Heart right ventricle (tissue), 16 donors: ENCODE data around the gene NARS2. TPM values are rescaled to one million over a fixed set of nuclear protein-coding genes. Genes with fewer than 3 reads are reported as not detected.

Experiments
- ATAC-seq, 8 donors: fragments of 200-7000 bp; cut with Tn5 transposase; one replicate each; pipeline ENCODE4 v1.9.1; 2020; ENCODE audit warnings: mild to moderate bottlenecking in 8 of 8, moderate library complexity in 8 of 8, moderate number of reproducible peaks in 1 of 8
- DNase-seq, 2 donors: peaks; one replicate each; pipeline ENCODE4 v3.0.0-alpha.2; 2020
- H3K27ac ChIP-seq, 10 donors: fragments of 200-600 bp; sonication (generic) in 2 of 10; one replicate each; pipeline versions ENCODE4 v1.5.0 to v1.8.0; 2020 to 2022; ENCODE audit warnings: mild to moderate bottlenecking in 3 of 10
- H3K27me3 ChIP-seq, 7 donors: fragments of 200-600 bp; one replicate each; pipeline ENCODE4 v1.8.0; 2021 to 2022; ENCODE audit warnings: mild to moderate bottlenecking in 2 of 7
- H3K36me3 ChIP-seq, 9 donors: fragments of 200-600 bp; sonication (generic) in 1 of 9; one replicate each; pipeline versions ENCODE4 v1.5.0 to v1.8.0; 2020 to 2022; ENCODE audit warnings: mild to moderate bottlenecking in 2 of 9
- H3K4me1 ChIP-seq, 9 donors: fragments of 200-600 bp; sonication (generic) in 1 of 9; one replicate each; pipeline versions ENCODE4 v1.5.0 to v1.8.0; 2020 to 2022; ENCODE audit warnings: mild to moderate bottlenecking in 4 of 9
- H3K4me3 ChIP-seq, 10 donors: fragments of 200-600 bp; sonication (generic) in 2 of 10; one replicate each; pipeline versions ENCODE4 v1.5.0 to v1.8.0; 2020 to 2022; ENCODE audit warnings: mild to moderate bottlenecking in 7 of 10, moderate library complexity in 2 of 10
- H3K9me3 ChIP-seq, 11 donors: fragments of 200-600 bp in 10 of 11; sonication (generic) in 2 of 11; one replicate each; pipeline versions ENCODE4 v1.5.0 to v1.8.0; 2013 to 2022; ENCODE audit warnings: mild to moderate bottlenecking in 2 of 11, control low read depth in 1 of 11, moderate library complexity in 1 of 11
- CTCF ChIP-seq, 9 donors: fragments of 200-600 bp; sonication (generic) in 2 of 9; IDR thresholded peaks; one replicate each; pipeline versions ENCODE4 v1.5.0 to v1.8.0; 2021 to 2022; ENCODE audit warnings: antibody characterized with exemption in 9 of 9, mild to moderate bottlenecking in 5 of 9, moderate library complexity in 1 of 9
- WGBS, 2 donors: extraction: QIAGEN DNeasy Blood & Tissue Kit; methylation state at CpG; one replicate each; pipeline ENCODE4 v1.1.7; 2013; ENCODE audit warnings: inconsistent platforms in 1 of 2; 5-methylcytosine and 5-hydroxymethylcytosine counted together
- intact Hi-C, 10 donors: fragments of 100-400 bp; cut with DNase I; formaldehyde crosslinking; loops; one replicate each; pipeline versions ENCODE4 v1.11.1 to v1.14.2; 2022
- polyA plus RNA-seq, 2 donors: library from polyadenylated mRNA; stranded (reverse); fragments of 200-250 nt; gene quantifications; one replicate each; pipeline ENCODE4 v1.2.3, GENCODE V29; 2013
- total RNA-seq, 10 donors: library from RNA; stranded (reverse); fragmentation: NEBNext Ultra II Directional in 3 of 10; extraction: Animal tissue kit (Norgen Biotek cat#: 25700) in 3 of 10; gene quantifications; one replicate each; pipeline versions ENCODE4 v1.2.1 to v1.2.4, GENCODE V29; 2021 to 2023
- donor health status: Arrhythmogenic right ventricular cardiomyopathy.
- donor health status: ischemic (EF 13 %, LVEDD 7.1; RV severe dilation, severe dysfunction).
- donor health status: healthy with polysubstance abuse.
- donor health status: DM: no; HTN: yes; CAD: no.
- donor health status: DM: no; HTN: no; CAD: no.
- donor health status: ischemic (EF 25% LVEDD 6.9; RV normal size, moderate dysfunction).
- donor health status: ischemic (EF 25% LVEDD 5.7; RV mildly dilated, moderate dysfunction).
- donor health status: healthy.
- donor health status: DM: yes; HTN: yes; CAD: no.
- donor health status: Ischemic cardiomyopathy.
- donor health status: ischemic (EF 35%, LVEDD 5.7; RV mildly dilated, moderate dysfunction).
- donor health status: nonischemic (EF 11% LVEDD 7.7; RV severe dilation, severe dysfunction).
- donor health status: DM: yes; HTN: yes; CAD: no.
- donor health status: PGD.
- donor health status: ischemic (EF 29% LVEDD 5.4; RV normal size, mild dysfunction).
- donor health status: nonischemic (EF 23%, LVEDD 6.1; RV moderate dilation, normal function).

NARS2 gene
- total and polyA plus RNA-seq, 12 donors = 12.4 to 20.1 (median 16.7) TPM

- no peak for TF ChIP-seq CTCF (IDR thresholded peaks at IDR 0.05)
- Histone ChIP-seq H3K36me3 (peaks cover 0 to 31% (median 0%) of the 10 kb centered on the region in 9 donors), H3K27me3 (no peaks in the 10 kb centered on the region), H3K27ac (no peak overlapping the region), H3K4me3 (no peak overlapping the region), H3K9me3 (no peaks in the 10 kb centered on the region), H3K4me1 (peaks cover 0 to 15% (median 9%) of the 10 kb centered on the region in 9 donors)
- DNase-seq (no peak), ATAC-seq (no peak)
- intact Hi-C loops = no loop called here
- 95 to 98% methylated on average over 2 of the region's 2 CpGs for WGBS, 2 donors
These were observed 38.7 kb downstream of the NARS2 start for GRCh38 chr11:78535920-78536319.

- intact Hi-C loops = no loop called here
- WGBS, 2 donors = 95 to 98% methylated on average over 3 of the region's 3 CpGs
- TF ChIP-seq CTCF (IDR thresholded peaks at IDR 0.05) = no peak
These were observed 39.6 kb downstream of the NARS2 start for GRCh38 chr11:78535027-78535426.

GRCh38 chr11:78533399-78533798 is 41.3 kb downstream of the NARS2 start:
- Histone ChIP-seq H3K27me3 (no peaks in the 10 kb centered on the region), H3K27ac (peak overlapping the region in 1 of 10 donors; percentile 39), H3K4me1 (no peaks in the 10 kb centered on the region), H3K9me3 (no peaks in the 10 kb centered on the region), H3K4me3 (no peak overlapping the region), H3K36me3 (peaks cover 0 to 31% (median 0%) of the 10 kb centered on the region in 9 donors)
- intact Hi-C loops = no loop called here
- ATAC-seq (no peak), DNase-seq (no peak)
- no peak for TF ChIP-seq CTCF (IDR thresholded peaks at IDR 0.05)

More at GRCh38 chr11:78535027-78535426, 39.6 kb downstream of the NARS2 start:
- Histone ChIP-seq H3K27me3 (no peaks in the 10 kb centered on the region), H3K9me3 (no peaks in the 10 kb centered on the region), H3K36me3 (peaks cover 0 to 31% (median 0%) of the 10 kb centered on the region in 9 donors), H3K4me3 (no peak overlapping the region), H3K4me1 (peaks cover 0 to 10% (median 7%) of the 10 kb centered on the region in 9 donors), H3K27ac (no peak overlapping the region)
- ATAC-seq = no peak
- DNase-seq = no peak

GRCh38 chr11:78532991-78533390 is 41.7 kb downstream of the NARS2 start:
- Histone ChIP-seq H3K4me3 (no peak overlapping the region), H3K4me1 (no peaks in the 10 kb centered on the region), H3K27ac (peak overlapping the region in 1 of 10 donors; percentile 39), H3K27me3 (no peaks in the 10 kb centered on the region), H3K9me3 (no peaks in the 10 kb centered on the region), H3K36me3 (peaks cover 0 to 34% (median 0%) of the 10 kb centered on the region in 9 donors)
- no peak for ATAC-seq
- TF ChIP-seq CTCF (IDR thresholded peaks at IDR 0.05) = no peak
- intact Hi-C loops = no loop called here
- 90 to 93% methylated on average over 3 of the region's 3 CpGs for WGBS, 2 donors
- no peak for DNase-seq
